ENCODE results near the gene DLG2.

DNA sequence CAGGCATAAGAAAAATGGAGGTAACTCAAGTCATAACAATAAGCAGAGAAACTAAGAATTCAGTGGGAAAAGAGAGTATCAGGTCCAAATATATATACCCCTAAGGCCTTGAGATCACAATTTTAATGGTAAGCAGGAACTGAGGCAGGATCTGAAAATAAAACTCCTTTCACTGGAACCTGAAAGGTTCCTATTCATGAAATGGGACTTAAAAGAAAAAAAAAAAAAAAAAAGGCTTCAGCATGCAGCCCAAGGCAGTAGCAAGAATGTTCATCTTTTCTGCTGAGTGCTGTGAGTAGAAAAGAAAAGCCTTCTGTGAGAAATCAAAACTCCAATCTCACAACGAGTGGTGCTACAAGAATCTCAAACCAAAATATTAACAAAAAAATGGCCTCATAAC lies 75.3 kb downstream of the DLG2 start:
- TF ChIP-seq, protein P1, sequence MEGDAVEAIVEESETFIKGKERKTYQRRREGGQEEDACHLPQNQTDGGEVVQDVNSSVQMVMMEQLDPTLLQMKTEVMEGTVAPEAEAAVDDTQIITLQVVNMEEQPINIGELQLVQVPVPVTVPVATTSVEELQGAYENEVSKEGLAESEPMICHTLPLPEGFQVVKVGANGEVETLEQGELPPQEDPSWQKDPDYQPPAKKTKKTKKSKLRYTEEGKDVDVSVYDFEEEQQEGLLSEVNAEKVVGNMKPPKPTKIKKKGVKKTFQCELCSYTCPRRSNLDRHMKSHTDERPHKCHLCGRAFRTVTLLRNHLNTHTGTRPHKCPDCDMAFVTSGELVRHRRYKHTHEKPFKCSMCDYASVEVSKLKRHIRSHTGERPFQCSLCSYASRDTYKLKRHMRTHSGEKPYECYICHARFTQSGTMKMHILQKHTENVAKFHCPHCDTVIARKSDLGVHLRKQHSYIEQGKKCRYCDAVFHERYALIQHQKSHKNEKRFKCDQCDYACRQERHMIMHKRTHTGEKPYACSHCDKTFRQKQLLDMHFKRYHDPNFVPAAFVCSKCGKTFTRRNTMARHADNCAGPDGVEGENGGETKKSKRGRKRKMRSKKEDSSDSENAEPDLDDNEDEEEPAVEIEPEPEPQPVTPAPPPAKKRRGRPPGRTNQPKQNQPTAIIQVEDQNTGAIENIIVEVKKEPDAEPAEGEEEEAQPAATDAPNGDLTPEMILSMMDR (IDR thresholded peaks at IDR 0.05), result no peak
- no peak for TF ChIP-seq ZFX (IDR thresholded peaks at IDR 0.05; ENCODE audit: borderline replicate concordance)

Measured in 22Rv1 (cell line).